Endothelial cell of umbilical vein (primary cell): ENCODE data around the gene SPTB. TPM values are rescaled to one million over a fixed set of nuclear protein-coding genes. Genes with fewer than 3 reads are reported as not detected.

Experiments
- BruUV-seq: library from RNA; stranded (reverse); fragments of 400-500 nt; replicated peaks from 2 replicates; lab custom pipeline; 2021; lab: Mats Ljungman, UMichigan
- CTCF ChIA-PET: fragments of 300-600, 350-600 bp; sonication (Branson Sonifier 250); formaldehyde crosslinking; loops from one replicate; lab custom pipeline; 2021; ENCODE audit warnings: antibody characterized with exemption, inconsistent platforms; lab: Charles Lee
- POLR2A ChIA-PET: fragments of 300-600, 350-600 bp; sonication (Branson Sonifier 250); formaldehyde crosslinking; loops from one replicate; lab custom pipeline; 2021; ENCODE audit warnings: antibody characterized with exemption, inconsistent platforms; lab: Charles Lee
- DNase-seq: peaks from one replicate; pipeline ENCODE4 v3.0.0-alpha.2; 2011; ENCODE audit warnings: low read depth, low spot score
- FAIRE-seq: peaks from 2 replicates; lab custom pipeline; 2011; peaks lifted over from hg19 to GRCh38; lab: Jason Lieb, UNC
- H2AFZ ChIP-seq: 2 replicates; pipeline ENCODE4 v1.6.0; 2012; ENCODE audit warnings: low read depth, low read length, control low read depth, inconsistent platforms
- H3K27ac ChIP-seq: 2 replicates; pipeline ENCODE4 v1.5.1; 2011; ENCODE audit warnings: low read depth, mild to moderate bottlenecking, control low read depth, low read length, moderate library complexity; ENCODE audit not compliant: insufficient read depth
- H3K27me3 ChIP-seq, 2 experiments: 2 replicates each; pipeline versions ENCODE4 v1.6.0 to v1.6.1; 2011; ENCODE audit warnings: low read length in 2 of 2, mixed read lengths in 1 of 2; ENCODE audit not compliant: control insufficient read depth in 2 of 2, insufficient read depth in 2 of 2
- H3K36me3 ChIP-seq, 2 experiments: 2 replicates in 1 of 2; 3 replicates in 1 of 2; pipeline ENCODE4 v1.5.1; 2011; ENCODE audit warnings: low read length in 2 of 2, mild to moderate bottlenecking in 1 of 2, moderate library complexity in 1 of 2; ENCODE audit not compliant: control insufficient read depth in 2 of 2, insufficient read depth in 2 of 2; ENCODE audit errors: extremely low read depth in 1 of 2
- H3K4me1 ChIP-seq: 3 replicates; pipeline ENCODE4 v1.5.1; 2011; ENCODE audit warnings: mild to moderate bottlenecking, low read length; ENCODE audit not compliant: control insufficient read depth, insufficient read depth; ENCODE audit errors: extremely low read depth
- H3K4me2 ChIP-seq: 2 replicates; pipeline ENCODE4 v1.6.1; 2011; ENCODE audit warnings: low read length, control low read depth, mixed read lengths; ENCODE audit not compliant: insufficient read depth
- H3K4me3 ChIP-seq, 3 experiments: fragments of 200-600 bp in 1 of 3; sonication (generic), shearing (Covaris generic) in 1 of 3; replicated peaks in 1 of 3; 2 replicates each; pipeline ENCODE4 v1.5.1; 2011 to 2016; ENCODE audit warnings: control low read depth in 3 of 3, low read length in 3 of 3, mild to moderate bottlenecking in 2 of 3, inconsistent platforms in 1 of 3, low read depth in 1 of 3, moderate library complexity in 1 of 3; ENCODE audit not compliant: insufficient read depth in 1 of 3
- H3K79me2 ChIP-seq: 2 replicates; pipeline ENCODE4 v1.6.0; 2012; ENCODE audit warnings: low read length, inconsistent platforms; ENCODE audit not compliant: control insufficient read depth, insufficient read depth
- H3K9ac ChIP-seq: replicated peaks from 2 replicates; pipeline ENCODE3; 2011; ENCODE audit warnings: low read length, control low read depth; ENCODE audit not compliant: insufficient read depth; ENCODE audit errors: extremely low read depth
- H3K9me1 ChIP-seq: replicated peaks from 3 replicates; pipeline ENCODE4 v1.6.0; 2011; ENCODE audit warnings: mild to moderate bottlenecking, low read length; ENCODE audit not compliant: control insufficient read depth, insufficient read depth; ENCODE audit errors: extremely low read depth
- H3K9me3 ChIP-seq: replicated peaks from 2 replicates; pipeline ENCODE4 v1.5.1; 2012; ENCODE audit warnings: low read length, inconsistent platforms; ENCODE audit not compliant: control insufficient read depth, insufficient read depth
- H4K20me1 ChIP-seq: replicated peaks from 2 replicates; pipeline ENCODE3; 2011; ENCODE audit warnings: mild to moderate bottlenecking, low read length; ENCODE audit not compliant: control insufficient read depth, insufficient read depth; ENCODE audit errors: extremely low read depth
- EZH2 ChIP-seq: IDR thresholded peaks from 2 replicates; pipeline ENCODE4 v1.6.1; 2012; ENCODE audit warnings: borderline replicate concordance, low read depth, mild to moderate bottlenecking, moderate library complexity, low read length, inconsistent platforms; ENCODE audit not compliant: severe bottlenecking
- FOS ChIP-seq: IDR thresholded peaks from 2 replicates; pipeline ENCODE4 v1.6.1; 2011; ENCODE audit warnings: mild to moderate bottlenecking, low read length, moderate library complexity, borderline replicate concordance; ENCODE audit not compliant: insufficient read depth
- GATA2 ChIP-seq: IDR thresholded peaks from 2 replicates; pipeline ENCODE4 v1.7.0; 2011; ENCODE audit warnings: low read depth, mild to moderate bottlenecking, moderate library complexity, mixed read lengths, low read length; ENCODE audit not compliant: insufficient read length, insufficient read depth
- JUN ChIP-seq: IDR thresholded peaks from 2 replicates; pipeline ENCODE4 v1.6.1; 2011; ENCODE audit warnings: borderline replicate concordance, low read depth; ENCODE audit not compliant: insufficient read length, insufficient read depth
- MYC ChIP-seq: IDR thresholded peaks from one replicate; pipeline ENCODE4 v1.6.1; 2011; ENCODE audit warnings: mild to moderate bottlenecking, low read depth, low read length
- POLR2A ChIP-seq: IDR thresholded peaks from 2 replicates; pipeline ENCODE4 v1.6.1; 2012; ENCODE audit warnings: low read depth, mild to moderate bottlenecking, control low read depth, low read length
- POLR2AphosphoS5 ChIP-seq: IDR thresholded peaks from 2 replicates; pipeline ENCODE4 v1.6.1; 2012; ENCODE audit warnings: low read depth, mild to moderate bottlenecking, control low read depth, low read length, moderate library complexity; ENCODE audit not compliant: insufficient read depth
- dilution Hi-C: fragments of 300-500 bp; cut with MboI; formaldehyde crosslinking; loops from one replicate; pipeline ENCODE4 v1.15.0; 2019; ENCODE audit warnings: low sequenced_read_pairs; ENCODE audit not compliant: extremely low pct_ligation_motif_present
- intact Hi-C: fragments of 100-400 bp; cut with micrococcal nuclease; formaldehyde crosslinking; loops from one replicate; pipeline ENCODE4 v1.10.0; 2022
- polyA plus RNA-seq, 4 experiments: library from polyadenylated mRNA; depleted of rRNA in 3 of 4; stranded (reverse) in 3 of 4; unstranded in 1 of 4; fragments of >200 nt; gene quantifications; 2 replicates each; pipeline versions ENCODE4 v1.2.1 to v1.2.3, GENCODE V29; 2011 to 2012; ENCODE audit warnings: missing spikeins in 1 of 4
- total RNA-seq: library from RNA; stranded (reverse); gene quantifications from 2 replicates; pipeline ENCODE4 v1.2.3, GENCODE V29; 2021
- TF ChIP-seq, protein P1 (sequence below), 2 donors: IDR thresholded peaks; 1 replicate in 1 of 2; 2 replicates in 1 of 2; pipeline ENCODE4 v1.5.1; 2011; ENCODE audit warnings: low read length in 2 of 2, mild to moderate bottlenecking in 2 of 2, moderate library complexity in 2 of 2, control low read depth in 1 of 2, inconsistent platforms in 1 of 2, low read depth in 1 of 2; ENCODE audit not compliant: insufficient read depth in 1 of 2; ENCODE audit errors: extremely low read depth in 1 of 2
- TF ChIP-seq, protein P2 (sequence below): IDR thresholded peaks from 2 replicates; pipeline ENCODE4 v1.6.1; 2011; ENCODE audit not compliant: insufficient read depth, insufficient read length

Gene SPTB
- total and polyA plus RNA-seq, 2 donors (not counting 3 experiments of a cell fraction or from before 2014, with no cell fraction given) = 0.03 to 0.07 TPM

DNA sequence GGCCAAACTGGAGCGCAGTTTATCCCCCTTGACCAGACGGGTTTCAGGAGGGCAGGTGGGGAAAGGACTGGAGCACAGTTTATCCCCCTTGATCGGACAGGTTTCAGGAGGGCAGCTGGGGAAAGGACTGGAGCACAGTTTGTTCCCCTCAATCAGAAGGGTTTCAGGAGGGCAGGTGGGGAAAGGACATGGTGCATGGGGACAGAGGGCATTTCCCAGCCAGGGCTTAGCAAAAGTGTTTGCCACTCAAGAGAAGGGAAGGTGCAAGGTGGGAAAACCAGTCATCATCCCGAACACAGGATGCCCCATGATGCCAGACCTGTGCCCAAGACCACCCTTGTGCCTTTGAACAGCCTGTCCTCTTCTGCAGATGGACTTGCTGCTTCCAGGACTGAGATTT, 54.7 kb downstream of the SPTB start:
- ChIA-PET CTCF (interaction anchor here (0.7 kb wide), 1 partner anchor 15 kb away, joined by 3 read pairs; no protein-coding TSS in a partner anchor), POLR2A (no interaction called here)
- Histone ChIP-seq H3K9me3 (no peaks in the 10 kb centered on the region), H3K79me2 (no peaks in the 10 kb centered on the region), H3K9me1 (no peaks in the 10 kb centered on the region), H3K4me2 (no peak overlapping the region), H4K20me1 (no peaks in the 10 kb centered on the region), H3K27ac (no peak overlapping the region), H3K27me3 (peaks cover 2 to 19% of the 10 kb centered on the region in 2 experiments), H3K4me1 (no peaks in the 10 kb centered on the region), H2AFZ (no peak overlapping the region), H3K9ac (no peak overlapping the region), H3K4me3 (no peak overlapping the region), H3K36me3 (no peaks in the 10 kb centered on the region)
- DNase-seq = no peak
- no peak for FAIRE-seq
- dilution Hi-C loops (no loop called here), intact Hi-C loops (no loop called here)
- no TSS peak for BruUV-seq
- no peak for TF ChIP-seq POLR2A
- TF ChIP-seq JUN = no peak
- no peak for TF ChIP-seq FOS
- no peak for TF ChIP-seq EZH2
- no peak for TF ChIP-seq POLR2AphosphoS5
- no peak for TF ChIP-seq GATA2

DNA sequence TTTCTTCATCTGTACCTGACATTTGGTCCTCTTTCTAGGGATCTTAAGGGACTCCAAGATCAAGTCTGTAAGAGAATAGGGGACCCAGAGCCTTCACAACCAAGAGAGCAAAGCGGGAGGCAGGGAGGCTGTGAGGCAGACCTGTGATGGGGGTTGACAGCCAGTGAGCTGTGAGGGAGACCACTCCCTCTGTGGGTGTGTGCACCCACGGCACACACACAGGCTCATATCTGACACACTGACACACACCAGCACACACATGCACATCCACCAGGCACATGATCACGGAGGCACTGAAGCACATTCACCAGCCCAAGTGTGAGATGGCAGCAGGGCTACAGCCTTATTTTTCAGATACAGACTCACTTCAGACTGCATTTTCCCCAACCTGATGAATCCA, 55.2 kb downstream of the SPTB start:
- no peak overlapping the region for H3K4me2 ChIP-seq
- H3K27me3 ChIP-seq = peaks cover 3 to 19% of the 10 kb centered on the region in 2 experiments
- no peak overlapping the region for H3K27ac ChIP-seq
- dilution Hi-C loops (no loop called here), intact Hi-C loops (loop anchor here (5.0 kb wide), 1 partner anchor 88 kb away; the partner anchor contains the start of gene CHURC1)
- ChIA-PET POLR2A (no interaction called here), CTCF (interaction anchor here (1.3 to 2.6 kb wide), 7 partner anchors 10 to 86 kb away, joined by 4 to 120 read pairs (median 16); no protein-coding TSS in a partner anchor)
- H3K9ac ChIP-seq = no peak overlapping the region
- H3K79me2 ChIP-seq = no peaks in the 10 kb centered on the region
- H3K9me1 ChIP-seq = no peaks in the 10 kb centered on the region
- H3K4me1 ChIP-seq = no peaks in the 10 kb centered on the region
- H2AFZ ChIP-seq = no peak overlapping the region
- TF ChIP-seq POLR2A = no peak
- no peak for TF ChIP-seq POLR2AphosphoS5
- no peak for TF ChIP-seq EZH2
- TF ChIP-seq, protein P1, sequence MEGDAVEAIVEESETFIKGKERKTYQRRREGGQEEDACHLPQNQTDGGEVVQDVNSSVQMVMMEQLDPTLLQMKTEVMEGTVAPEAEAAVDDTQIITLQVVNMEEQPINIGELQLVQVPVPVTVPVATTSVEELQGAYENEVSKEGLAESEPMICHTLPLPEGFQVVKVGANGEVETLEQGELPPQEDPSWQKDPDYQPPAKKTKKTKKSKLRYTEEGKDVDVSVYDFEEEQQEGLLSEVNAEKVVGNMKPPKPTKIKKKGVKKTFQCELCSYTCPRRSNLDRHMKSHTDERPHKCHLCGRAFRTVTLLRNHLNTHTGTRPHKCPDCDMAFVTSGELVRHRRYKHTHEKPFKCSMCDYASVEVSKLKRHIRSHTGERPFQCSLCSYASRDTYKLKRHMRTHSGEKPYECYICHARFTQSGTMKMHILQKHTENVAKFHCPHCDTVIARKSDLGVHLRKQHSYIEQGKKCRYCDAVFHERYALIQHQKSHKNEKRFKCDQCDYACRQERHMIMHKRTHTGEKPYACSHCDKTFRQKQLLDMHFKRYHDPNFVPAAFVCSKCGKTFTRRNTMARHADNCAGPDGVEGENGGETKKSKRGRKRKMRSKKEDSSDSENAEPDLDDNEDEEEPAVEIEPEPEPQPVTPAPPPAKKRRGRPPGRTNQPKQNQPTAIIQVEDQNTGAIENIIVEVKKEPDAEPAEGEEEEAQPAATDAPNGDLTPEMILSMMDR (IDR thresholded peaks at IDR 0.05; ENCODE audit: extremely low read depth in 1 of 2, insufficient read depth in 1 of 2, low read depth in 1 of 2, low read length in 2 of 2) = no peak
- TF ChIP-seq, protein P2, sequence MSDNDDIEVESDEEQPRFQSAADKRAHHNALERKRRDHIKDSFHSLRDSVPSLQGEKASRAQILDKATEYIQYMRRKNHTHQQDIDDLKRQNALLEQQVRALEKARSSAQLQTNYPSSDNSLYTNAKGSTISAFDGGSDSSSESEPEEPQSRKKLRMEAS = no peak
- TF ChIP-seq JUN = no peak
- TF ChIP-seq MYC = no peak
- no peak for TF ChIP-seq GATA2
- TF ChIP-seq FOS = no peak
- DNase-seq = no peak
- no peaks in the 10 kb centered on the region for H3K36me3 ChIP-seq
- no peak for FAIRE-seq
- BruUV-seq = no TSS peak
- H3K4me3 ChIP-seq = no peak overlapping the region
- H3K9me3 ChIP-seq = no peaks in the 10 kb centered on the region
- no peaks in the 10 kb centered on the region for H4K20me1 ChIP-seq
